HT1080 (cell line): ENCODE results near the gene TPM2. TPM values are rescaled to one million over a fixed set of nuclear protein-coding genes. Genes with fewer than 3 reads are reported as not detected.

Source experiments
- DNase-seq: peaks from one replicate; pipeline ENCODE4 v3.0.0-alpha.2; 2015; ENCODE audit warnings: low read depth
- small RNA-seq: library from RNA; depleted of rRNA; stranded (forward); fragments of <200 nt; gene quantifications from one replicate; pipeline ENCODE3, GENCODE V24; 2014
- total RNA-seq: library from RNA; depleted of rRNA; stranded (reverse); fragments of >200 nt; shearing (Covaris generic); gene quantifications from 2 replicates; pipeline ENCODE4 v1.2.3, GENCODE V29; 2014; rRNA removed

The TPM2 gene
- total RNA-seq, 1 experiment from 2014 or later = 405 TPM

GRCh38 chr9:35635730-35636129 lies 54.0 kb downstream of the TPM2 start:
- DNase-seq = no peak

Small RNA genes lying within 50 kb of the gene (small RNA-seq; reads per million reads assigned to genes)
- gene MIR6853 = not detected
- not detected for gene RMRP
- gene RN7SL22P = not detected

Other genes starting within 250 kb of the TPM2 start
- 17.2 and 18.6 TPM in 2 replicates for gene RUSC2, start 199.8 kb downstream of the TPM2 start, total RNA-seq
- gene TESK1, start 84.7 kb downstream of the TPM2 start, total RNA-seq = 5.4 and 9.2 TPM in 2 replicates
- 0.27 TPM in 1 of 2 replicates, not detected in the other for gene CD72, start 71.5 kb downstream of the TPM2 start, total RNA-seq
- gene SIT1, start 39.0 kb downstream of the TPM2 start, total RNA-seq = not detected in 2 replicates
- 6,816 and 22,210 TPM in 2 replicates for gene RMRP, start 31.9 kb downstream of the TPM2 start, total RNA-seq
- gene CCDC107, start 31.6 kb downstream of the TPM2 start, total RNA-seq = 9.2 and 9.3 TPM in 2 replicates
- gene ARHGEF39, start 24.7 kb downstream of the TPM2 start, total RNA-seq = 5.3 and 8.9 TPM in 2 replicates
- 0.33 and 0.55 TPM in 2 replicates for gene CA9, start 16.0 kb downstream of the TPM2 start, total RNA-seq
- gene TLN1, start 42.3 kb upstream of the TPM2 start, total RNA-seq = 165 and 198 TPM in 2 replicates
- gene CREB3, start 42.7 kb upstream of the TPM2 start, total RNA-seq = 42.1 and 44.1 TPM in 2 replicates
- 39.2 and 41.6 TPM in 2 replicates for gene GBA2, start 59.3 kb upstream of the TPM2 start, total RNA-seq
- gene RGP1, start 59.4 kb upstream of the TPM2 start, total RNA-seq = 15.8 and 22.1 TPM in 2 replicates
- gene MSMP, start 64.4 kb upstream of the TPM2 start, total RNA-seq = not detected in 2 replicates
- gene NPR2, start 101.7 kb upstream of the TPM2 start, total RNA-seq = 6.9 and 8.6 TPM in 2 replicates
- gene SPAG8, start 122.3 kb upstream of the TPM2 start, total RNA-seq = 0.26 and 1.0 TPM in 2 replicates
- gene HINT2, start 125.1 kb upstream of the TPM2 start, total RNA-seq = 72.7 and 81.8 TPM in 2 replicates
- not detected in 2 replicates for gene FAM221B, start 138.8 kb upstream of the TPM2 start, total RNA-seq
- gene TMEM8B, start 139.3 kb upstream of the TPM2 start, total RNA-seq = 0.20 and 0.95 TPM in 2 replicates
- gene OR13J1, start 180.5 kb upstream of the TPM2 start, total RNA-seq = not detected in 2 replicates
- gene HRCT1, start 216.3 kb upstream of the TPM2 start, total RNA-seq = 2.4 and 3.2 TPM in 2 replicates
- gene SPAAR, start 219.6 kb upstream of the TPM2 start, total RNA-seq = 0.05 and 0.23 TPM in 2 replicates